ENCODE measurements around the gene CA9.

The CA9 gene

GRCh38 chr9:35675732-35676392 lies 2.1 kb downstream of the CA9 start:
- no peak for DNase-seq

GRCh38 chr9:35679091-35679490 lies 5.4 kb downstream of the CA9 start:
- DNase-seq, result no peak

- DNase-seq, result no peak
Observed at GRCh38 chr9:35679766-35680330, 6.1 kb downstream of the CA9 start.

- DNase-seq, result no peak
Observed at GRCh38 chr9:35680331-35681105, 6.8 kb downstream of the CA9 start.

- DNase-seq, result no peak
Observed at GRCh38 chr9:35681341-35682002, 7.7 kb downstream of the CA9 start.

- DNase-seq, result no peak
Observed at GRCh38 chr9:35682051-35682450, 8.3 kb downstream of the CA9 start.

GRCh38 chr9:35682520-35683315 lies 9.0 kb downstream of the CA9 start:
- DNase-seq, result no peak

- no peak for DNase-seq
Observed at GRCh38 chr9:35683323-35683722, 9.6 kb downstream of the CA9 start.

- no peak for DNase-seq
Observed at GRCh38 chr9:35684921-35685320, 11.2 kb downstream of the CA9 start.

- DNase-seq, result no peak
Observed at GRCh38 chr9:35685506-35685905, 11.8 kb downstream of the CA9 start.

- no peak for DNase-seq
Observed at GRCh38 chr9:35686222-35687203, 12.8 kb downstream of the CA9 start.

- DNase-seq, result no peak
Observed at GRCh38 chr9:35687306-35687705, 13.6 kb downstream of the CA9 start.

- no peak for DNase-seq
Observed at GRCh38 chr9:35687972-35688557, 14.3 kb downstream of the CA9 start.

- no peak for DNase-seq
Observed at GRCh38 chr9:35688558-35689541, 15.1 kb downstream of the CA9 start.

GRCh38 chr9:35689542-35690293 lies 16.0 kb downstream of the CA9 start, which contains the start of gene TPM2:
Gene TPM2 (minus strand): TSS chr9:35689925. CDS start chr9:35689817, 108 bp downstream.
- DNase-seq, result no peak

GRCh38 chr9:35690294-35690613 lies 16.5 kb downstream of the CA9 start:
- DNase-seq, result no peak

GRCh38 chr9:35690614-35691333 lies 17.0 kb downstream of the CA9 start:
- peak; percentile 17 to 35 for DNase-seq

GRCh38 chr9:35691334-35691650 lies 17.6 kb downstream of the CA9 start:
- DNase-seq, result no peak
